HL-60 (cell line): ENCODE data around the gene CUL4A.
A peak's percentile ranks its signal among the peaks of the same experiment; 100 is the strongest.

ENCODE experiments used
- DNase-seq, 2 experiments: peaks; one replicate each; pipeline ENCODE4 v3.0.0-alpha.2; 2010 to 2020; ENCODE audit warnings: low read depth in 1 of 2, low spot score in 1 of 2
- H3K27ac ChIP-seq: fragments of 250-450 bp; sonication (Bioruptor Pico); replicated peaks from 2 replicates; pipeline ENCODE4 v1.5.1; 2020; ENCODE audit warnings: mild to moderate bottlenecking, moderate library complexity
- H3K27me3 ChIP-seq: fragments of 250-450 bp; sonication (Bioruptor Pico); 2 replicates; pipeline ENCODE4 v1.5.1; 2021; ENCODE audit warnings: mild to moderate bottlenecking, moderate library complexity; ENCODE audit not compliant: insufficient read depth, poor library complexity, severe bottlenecking
- H3K4me3 ChIP-seq: replicated peaks from 2 replicates; pipeline ENCODE4 v1.5.1; 2011; ENCODE audit warnings: mild to moderate bottlenecking, control low read depth, low read length; ENCODE audit not compliant: insufficient read depth
- GABPA ChIP-seq: IDR thresholded peaks from 2 replicates; pipeline ENCODE4 v1.6.1; 2012; ENCODE audit warnings: low read depth
- POLR2AphosphoS5 ChIP-seq: IDR thresholded peaks from 2 replicates; pipeline ENCODE4 v1.6.1; 2012; ENCODE audit warnings: low read depth
- SPI1 ChIP-seq: IDR thresholded peaks from 2 replicates; pipeline ENCODE4 v1.6.1; 2012; ENCODE audit warnings: low read depth, mild to moderate bottlenecking, borderline replicate concordance
- TF ChIP-seq, protein P1 (sequence below): IDR thresholded peaks from one replicate; pipeline ENCODE4 v1.5.1; 2011; ENCODE audit warnings: low read length, control low read depth, inconsistent platforms; ENCODE audit not compliant: insufficient read depth
- TF ChIP-seq, protein P2 (sequence below): IDR thresholded peaks from 2 replicates; pipeline ENCODE4 v1.6.1; 2012; ENCODE audit warnings: low read depth; ENCODE audit not compliant: insufficient replicate concordance

CUL4A gene

DNA sequence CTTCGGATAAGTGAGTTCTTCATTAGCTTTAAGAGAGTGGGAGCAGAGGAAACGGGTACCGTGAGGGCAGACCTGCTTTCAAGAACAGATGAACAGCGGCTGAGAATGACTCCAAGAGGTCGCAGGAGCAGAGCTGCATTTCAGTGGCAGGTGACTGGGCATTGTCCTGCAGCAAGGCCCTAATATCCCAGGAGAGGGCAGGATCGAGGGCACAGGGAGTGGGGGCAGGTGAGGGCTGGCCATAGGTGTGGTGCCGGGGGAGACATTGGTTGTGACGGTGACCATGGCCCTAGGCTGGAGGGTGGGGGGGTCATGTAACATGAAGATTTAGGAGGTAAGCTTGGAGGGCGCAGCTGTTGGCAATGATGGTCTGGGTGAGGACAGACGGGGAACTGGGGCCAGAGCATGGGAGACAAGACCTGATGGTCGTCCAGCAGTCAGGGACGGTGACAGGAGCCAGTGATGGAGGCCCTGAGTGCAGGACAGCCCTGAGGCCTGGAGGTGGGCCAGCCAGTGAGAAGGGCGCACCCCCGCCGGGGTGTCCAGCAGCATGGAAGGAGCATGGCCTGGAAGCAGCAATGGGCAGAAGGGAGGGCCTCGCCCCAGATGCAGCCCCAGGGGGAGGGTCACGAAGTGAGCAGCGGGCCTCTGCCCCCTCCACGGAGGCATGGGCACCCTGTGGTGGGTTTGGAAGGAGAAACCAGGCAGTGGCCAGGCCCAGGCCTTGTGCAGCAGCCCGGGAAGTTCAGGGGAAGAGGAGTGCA is 58.4 kb downstream of the CUL4A start:
- no peak for DNase-seq
- no peak overlapping the region for H3K4me3 ChIP-seq
- TF ChIP-seq GABPA (no peak), SPI1 (no peak), POLR2AphosphoS5 (no peak)
- TF ChIP-seq, protein P1, sequence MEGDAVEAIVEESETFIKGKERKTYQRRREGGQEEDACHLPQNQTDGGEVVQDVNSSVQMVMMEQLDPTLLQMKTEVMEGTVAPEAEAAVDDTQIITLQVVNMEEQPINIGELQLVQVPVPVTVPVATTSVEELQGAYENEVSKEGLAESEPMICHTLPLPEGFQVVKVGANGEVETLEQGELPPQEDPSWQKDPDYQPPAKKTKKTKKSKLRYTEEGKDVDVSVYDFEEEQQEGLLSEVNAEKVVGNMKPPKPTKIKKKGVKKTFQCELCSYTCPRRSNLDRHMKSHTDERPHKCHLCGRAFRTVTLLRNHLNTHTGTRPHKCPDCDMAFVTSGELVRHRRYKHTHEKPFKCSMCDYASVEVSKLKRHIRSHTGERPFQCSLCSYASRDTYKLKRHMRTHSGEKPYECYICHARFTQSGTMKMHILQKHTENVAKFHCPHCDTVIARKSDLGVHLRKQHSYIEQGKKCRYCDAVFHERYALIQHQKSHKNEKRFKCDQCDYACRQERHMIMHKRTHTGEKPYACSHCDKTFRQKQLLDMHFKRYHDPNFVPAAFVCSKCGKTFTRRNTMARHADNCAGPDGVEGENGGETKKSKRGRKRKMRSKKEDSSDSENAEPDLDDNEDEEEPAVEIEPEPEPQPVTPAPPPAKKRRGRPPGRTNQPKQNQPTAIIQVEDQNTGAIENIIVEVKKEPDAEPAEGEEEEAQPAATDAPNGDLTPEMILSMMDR = no peak
- TF ChIP-seq, protein P2, sequence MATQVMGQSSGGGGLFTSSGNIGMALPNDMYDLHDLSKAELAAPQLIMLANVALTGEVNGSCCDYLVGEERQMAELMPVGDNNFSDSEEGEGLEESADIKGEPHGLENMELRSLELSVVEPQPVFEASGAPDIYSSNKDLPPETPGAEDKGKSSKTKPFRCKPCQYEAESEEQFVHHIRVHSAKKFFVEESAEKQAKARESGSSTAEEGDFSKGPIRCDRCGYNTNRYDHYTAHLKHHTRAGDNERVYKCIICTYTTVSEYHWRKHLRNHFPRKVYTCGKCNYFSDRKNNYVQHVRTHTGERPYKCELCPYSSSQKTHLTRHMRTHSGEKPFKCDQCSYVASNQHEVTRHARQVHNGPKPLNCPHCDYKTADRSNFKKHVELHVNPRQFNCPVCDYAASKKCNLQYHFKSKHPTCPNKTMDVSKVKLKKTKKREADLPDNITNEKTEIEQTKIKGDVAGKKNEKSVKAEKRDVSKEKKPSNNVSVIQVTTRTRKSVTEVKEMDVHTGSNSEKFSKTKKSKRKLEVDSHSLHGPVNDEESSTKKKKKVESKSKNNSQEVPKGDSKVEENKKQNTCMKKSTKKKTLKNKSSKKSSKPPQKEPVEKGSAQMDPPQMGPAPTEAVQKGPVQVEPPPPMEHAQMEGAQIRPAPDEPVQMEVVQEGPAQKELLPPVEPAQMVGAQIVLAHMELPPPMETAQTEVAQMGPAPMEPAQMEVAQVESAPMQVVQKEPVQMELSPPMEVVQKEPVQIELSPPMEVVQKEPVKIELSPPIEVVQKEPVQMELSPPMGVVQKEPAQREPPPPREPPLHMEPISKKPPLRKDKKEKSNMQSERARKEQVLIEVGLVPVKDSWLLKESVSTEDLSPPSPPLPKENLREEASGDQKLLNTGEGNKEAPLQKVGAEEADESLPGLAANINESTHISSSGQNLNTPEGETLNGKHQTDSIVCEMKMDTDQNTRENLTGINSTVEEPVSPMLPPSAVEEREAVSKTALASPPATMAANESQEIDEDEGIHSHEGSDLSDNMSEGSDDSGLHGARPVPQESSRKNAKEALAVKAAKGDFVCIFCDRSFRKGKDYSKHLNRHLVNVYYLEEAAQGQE = no peak
- H3K27me3 ChIP-seq = no peaks in the 10 kb centered on the region
- H3K27ac ChIP-seq = no peak overlapping the region

DNA sequence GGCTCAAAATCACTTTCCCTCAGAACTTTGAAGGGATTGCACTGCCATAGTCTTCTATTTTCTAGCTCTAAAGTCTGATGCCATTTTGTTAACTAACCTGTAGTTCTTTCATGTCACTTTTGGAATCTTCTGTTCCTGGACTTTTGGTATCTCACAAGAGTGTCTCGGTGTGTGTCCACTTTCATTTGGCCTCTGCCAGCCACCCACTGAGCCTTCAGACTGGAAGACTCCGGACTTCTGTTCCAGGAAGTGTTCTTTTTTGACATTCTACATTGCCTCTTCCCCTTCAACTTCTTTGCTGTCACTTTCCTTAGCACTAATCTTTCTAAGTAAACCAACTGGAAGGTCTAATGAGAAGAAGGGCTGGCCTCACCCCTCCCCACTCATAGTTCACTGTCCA is 62.6 kb downstream of the CUL4A start:
- Histone ChIP-seq H3K27me3 (no peaks in the 10 kb centered on the region), H3K27ac (no peak overlapping the region), H3K4me3 (no peak overlapping the region)
- TF ChIP-seq POLR2AphosphoS5 (no peak), SPI1 (no peak), GABPA (no peak)
- TF ChIP-seq, protein P2 = no peak
- TF ChIP-seq, protein P1 = no peak
- no peak for DNase-seq

DNA sequence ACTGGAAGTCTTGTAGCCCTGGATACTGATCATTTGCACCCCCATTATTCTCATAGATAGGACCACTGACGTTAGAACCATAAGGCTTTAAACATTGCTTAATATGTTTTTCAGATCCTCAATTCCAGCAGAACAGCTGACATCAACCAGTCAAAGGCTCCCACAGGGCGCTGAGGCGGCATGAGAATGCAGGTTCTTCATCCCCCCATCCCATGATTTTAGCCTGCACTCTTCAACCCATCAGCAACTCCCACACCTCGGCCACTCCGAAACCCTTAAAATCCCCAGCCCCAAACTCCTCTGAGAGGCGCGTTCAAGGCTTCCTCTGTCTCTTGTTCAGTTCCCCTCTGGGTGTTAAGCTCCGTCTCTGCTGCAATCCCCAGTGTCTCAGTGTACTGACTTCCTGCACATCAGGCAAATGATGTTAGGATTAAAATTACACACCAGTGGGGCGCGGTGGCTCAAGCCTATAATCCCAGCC is 63.3 kb downstream of the CUL4A start:
- peak in 1 of 2 experiments; percentile 78 for DNase-seq
- no peak overlapping the region for H3K27ac ChIP-seq
- TF ChIP-seq GABPA (no peak), POLR2AphosphoS5 (no peak), SPI1 (peak; percentile 64)
- TF ChIP-seq, protein P1 = no peak
- TF ChIP-seq, protein P2 = no peak
- H3K4me3 ChIP-seq = no peak overlapping the region
- H3K27me3 ChIP-seq = no peaks in the 10 kb centered on the region
